Measurements from ENCODE around the gene SHOC2. TPM values are rescaled to one million over a fixed set of nuclear protein-coding genes. Genes with fewer than 3 reads are reported as not detected.

The SHOC2 gene
- polyA plus RNA-seq, 1 of the 3 experiments (the other 2 are of a cell fraction) = 6.9 TPM

DNA sequence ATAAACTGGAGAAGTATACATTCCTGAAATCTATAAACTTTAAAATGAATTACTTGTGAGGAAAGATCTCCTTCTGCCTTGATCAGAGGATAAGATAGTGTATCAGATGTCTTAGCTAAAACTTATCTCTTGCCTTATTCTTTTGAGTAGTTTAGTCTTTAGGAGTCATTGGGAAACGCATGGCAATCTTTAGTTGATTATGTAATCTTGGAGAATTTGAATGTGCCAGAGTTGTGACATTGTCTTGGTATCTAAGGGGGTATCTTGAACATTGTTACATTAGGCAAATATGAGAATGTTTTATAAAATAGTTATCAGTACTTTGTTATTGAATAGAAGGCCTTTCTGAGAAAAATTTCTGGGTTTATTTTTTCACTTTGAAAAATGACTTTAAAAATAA, 95.8 kb downstream of the SHOC2 start:
- POLR2A ChIA-PET = no interaction called here
- no peaks in the 10 kb centered on the region for H3K9me3 ChIP-seq
- H3K36me3 ChIP-seq (replicated peaks in 1 of 2; ENCODE audit: control insufficient read depth in 1 of 2, insufficient read depth in 2 of 2, low read length in 1 of 2) = peaks cover 61 to 66% of the 10 kb centered on the region in 2 experiments
- H4K20me1 ChIP-seq (ENCODE audit: insufficient read depth) = no peaks in the 10 kb centered on the region
- no peaks in the 10 kb centered on the region for H3K27me3 ChIP-seq (ENCODE audit: insufficient read depth)
- H3K9ac ChIP-seq = no peak overlapping the region
- CTCF ChIA-PET = interaction anchor here (1.5 kb wide), 1 partner anchor 20 kb away, joined by 3 read pairs; no protein-coding TSS in a partner anchor
- no peak overlapping the region for H3K27ac ChIP-seq (ENCODE audit: low read depth in 2 of 2, low read length in 1 of 2)
- H3K9me2 ChIP-seq = no peaks in the 10 kb centered on the region
- no peak overlapping the region for H3K4me3 ChIP-seq (ENCODE audit: low read depth in 2 of 2, low read length in 1 of 2)
- no peak overlapping the region for H3K4me2 ChIP-seq
- H3K79me2 ChIP-seq (ENCODE audit: insufficient read depth) = no peaks in the 10 kb centered on the region
- WGBS (ENCODE audit: low lambda C conversion rate) = 100% methylated on average over 1 of the region's 1 CpG
- H2AFZ ChIP-seq (ENCODE audit: low read depth) = no peak overlapping the region
- no peak for DNase-seq
- H3K4me1 ChIP-seq (ENCODE audit: control insufficient read depth in 1 of 2, insufficient read depth in 2 of 2, low read depth in 1 of 2, low read length in 1 of 2) = no peaks in the 10 kb centered on the region; a peak in 1 of 4 replicates
- peaks cover 9% of the 10 kb centered on the region for H3F3A ChIP-seq (replicated peaks; ENCODE audit: insufficient read depth)
- TF ChIP-seq ELF1 (IDR thresholded peaks at IDR 0.05) (no peak), NRF1 (IDR thresholded peaks at IDR 0.05; ENCODE audit: low read depth, low read length) (no peak), GATA2 (CRISPR knock-in tag; IDR thresholded peaks at IDR 0.05) (no peak), RXRA (IDR thresholded peaks at IDR 0.05; ENCODE audit: borderline replicate concordance, low read depth) (no peak), JUND (IDR thresholded peaks at IDR 0.05) (no peak), USF2 (IDR thresholded peaks at IDR 0.05; ENCODE audit: borderline replicate concordance, low read depth, low read length) (no peak), GABPA (IDR thresholded peaks at IDR 0.05; ENCODE audit: low read depth) (no peak), SMC3 (IDR thresholded peaks at IDR 0.05; ENCODE audit: low read depth, low read length) (no peak), FOSL2 (IDR thresholded peaks at IDR 0.05; ENCODE audit: borderline replicate concordance, low read depth) (no peak), ZBTB33 (IDR thresholded peaks at IDR 0.05; ENCODE audit: borderline replicate concordance, low read depth) (no peak), MEF2A (IDR thresholded peaks at IDR 0.05; ENCODE audit: borderline replicate concordance, low read depth) (no peak), RAD21 (IDR thresholded peaks at IDR 0.05; ENCODE audit: low read length) (no peak), CHD2 (IDR thresholded peaks at IDR 0.05; ENCODE audit: low read length, partially characterized antibody) (no peak), POLR2AphosphoS5 (IDR thresholded peaks at IDR 0.05; ENCODE audit: low read depth, low read length) (no peak), FOXJ3 (CRISPR knock-in tag; IDR thresholded peaks at IDR 0.05) (no peak), TAF1 (IDR thresholded peaks at IDR 0.05; ENCODE audit: borderline replicate concordance, low read depth, low read length) (no peak), NFIC (IDR thresholded peaks at IDR 0.05; ENCODE audit: borderline replicate concordance) (no peak), EP300 (IDR thresholded peaks at IDR 0.05; ENCODE audit: borderline replicate concordance in 1 of 2, low read depth in 1 of 2, low read length in 1 of 2) (no peak)
- TF ChIP-seq, protein P1, sequence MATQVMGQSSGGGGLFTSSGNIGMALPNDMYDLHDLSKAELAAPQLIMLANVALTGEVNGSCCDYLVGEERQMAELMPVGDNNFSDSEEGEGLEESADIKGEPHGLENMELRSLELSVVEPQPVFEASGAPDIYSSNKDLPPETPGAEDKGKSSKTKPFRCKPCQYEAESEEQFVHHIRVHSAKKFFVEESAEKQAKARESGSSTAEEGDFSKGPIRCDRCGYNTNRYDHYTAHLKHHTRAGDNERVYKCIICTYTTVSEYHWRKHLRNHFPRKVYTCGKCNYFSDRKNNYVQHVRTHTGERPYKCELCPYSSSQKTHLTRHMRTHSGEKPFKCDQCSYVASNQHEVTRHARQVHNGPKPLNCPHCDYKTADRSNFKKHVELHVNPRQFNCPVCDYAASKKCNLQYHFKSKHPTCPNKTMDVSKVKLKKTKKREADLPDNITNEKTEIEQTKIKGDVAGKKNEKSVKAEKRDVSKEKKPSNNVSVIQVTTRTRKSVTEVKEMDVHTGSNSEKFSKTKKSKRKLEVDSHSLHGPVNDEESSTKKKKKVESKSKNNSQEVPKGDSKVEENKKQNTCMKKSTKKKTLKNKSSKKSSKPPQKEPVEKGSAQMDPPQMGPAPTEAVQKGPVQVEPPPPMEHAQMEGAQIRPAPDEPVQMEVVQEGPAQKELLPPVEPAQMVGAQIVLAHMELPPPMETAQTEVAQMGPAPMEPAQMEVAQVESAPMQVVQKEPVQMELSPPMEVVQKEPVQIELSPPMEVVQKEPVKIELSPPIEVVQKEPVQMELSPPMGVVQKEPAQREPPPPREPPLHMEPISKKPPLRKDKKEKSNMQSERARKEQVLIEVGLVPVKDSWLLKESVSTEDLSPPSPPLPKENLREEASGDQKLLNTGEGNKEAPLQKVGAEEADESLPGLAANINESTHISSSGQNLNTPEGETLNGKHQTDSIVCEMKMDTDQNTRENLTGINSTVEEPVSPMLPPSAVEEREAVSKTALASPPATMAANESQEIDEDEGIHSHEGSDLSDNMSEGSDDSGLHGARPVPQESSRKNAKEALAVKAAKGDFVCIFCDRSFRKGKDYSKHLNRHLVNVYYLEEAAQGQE (IDR thresholded peaks at IDR 0.05; ENCODE audit: low read depth, low read length) = no peak
- TF ChIP-seq, protein P2, sequence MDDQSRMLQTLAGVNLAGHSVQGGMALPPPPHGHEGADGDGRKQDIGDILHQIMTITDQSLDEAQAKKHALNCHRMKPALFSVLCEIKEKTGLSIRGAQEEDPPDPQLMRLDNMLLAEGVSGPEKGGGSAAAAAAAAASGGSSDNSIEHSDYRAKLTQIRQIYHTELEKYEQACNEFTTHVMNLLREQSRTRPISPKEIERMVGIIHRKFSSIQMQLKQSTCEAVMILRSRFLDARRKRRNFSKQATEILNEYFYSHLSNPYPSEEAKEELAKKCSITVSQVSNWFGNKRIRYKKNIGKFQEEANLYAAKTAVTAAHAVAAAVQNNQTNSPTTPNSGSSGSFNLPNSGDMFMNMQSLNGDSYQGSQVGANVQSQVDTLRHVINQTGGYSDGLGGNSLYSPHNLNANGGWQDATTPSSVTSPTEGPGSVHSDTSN (IDR thresholded peaks at IDR 0.05) = no peak

Measured in SK-N-SH (cell line).